ENCODE data around the gene IL4R.

GRCh38 chr16:27269300-27270150 is 44.2 kb upstream of the IL4R start:
- TF ChIP-seq, protein P1, sequence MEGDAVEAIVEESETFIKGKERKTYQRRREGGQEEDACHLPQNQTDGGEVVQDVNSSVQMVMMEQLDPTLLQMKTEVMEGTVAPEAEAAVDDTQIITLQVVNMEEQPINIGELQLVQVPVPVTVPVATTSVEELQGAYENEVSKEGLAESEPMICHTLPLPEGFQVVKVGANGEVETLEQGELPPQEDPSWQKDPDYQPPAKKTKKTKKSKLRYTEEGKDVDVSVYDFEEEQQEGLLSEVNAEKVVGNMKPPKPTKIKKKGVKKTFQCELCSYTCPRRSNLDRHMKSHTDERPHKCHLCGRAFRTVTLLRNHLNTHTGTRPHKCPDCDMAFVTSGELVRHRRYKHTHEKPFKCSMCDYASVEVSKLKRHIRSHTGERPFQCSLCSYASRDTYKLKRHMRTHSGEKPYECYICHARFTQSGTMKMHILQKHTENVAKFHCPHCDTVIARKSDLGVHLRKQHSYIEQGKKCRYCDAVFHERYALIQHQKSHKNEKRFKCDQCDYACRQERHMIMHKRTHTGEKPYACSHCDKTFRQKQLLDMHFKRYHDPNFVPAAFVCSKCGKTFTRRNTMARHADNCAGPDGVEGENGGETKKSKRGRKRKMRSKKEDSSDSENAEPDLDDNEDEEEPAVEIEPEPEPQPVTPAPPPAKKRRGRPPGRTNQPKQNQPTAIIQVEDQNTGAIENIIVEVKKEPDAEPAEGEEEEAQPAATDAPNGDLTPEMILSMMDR (IDR thresholded peaks at IDR 0.05; ENCODE audit: low read depth, low read length): no peak
- no peak for TF ChIP-seq MAX (IDR thresholded peaks at IDR 0.05; ENCODE audit: low read depth, low read length)
